B cell (primary cell): ENCODE results near the gene NFIB.

Source experiments
- EZH2 ChIP-seq: IDR thresholded peaks from 2 replicates; pipeline ENCODE4 v1.6.1; 2012; ENCODE audit warnings: borderline replicate concordance, low read depth, mild to moderate bottlenecking, moderate library complexity, low read length; ENCODE audit not compliant: insufficient read depth, poor library complexity, severe bottlenecking
- TF ChIP-seq, protein P1 (sequence below): fragments of 200-600 bp; IDR thresholded peaks from one replicate; pipeline ENCODE4 v1.8.0; 2022; ENCODE audit warnings: antibody characterized with exemption, mild to moderate bottlenecking

- TF ChIP-seq EZH2: no peak
- TF ChIP-seq, protein P1, sequence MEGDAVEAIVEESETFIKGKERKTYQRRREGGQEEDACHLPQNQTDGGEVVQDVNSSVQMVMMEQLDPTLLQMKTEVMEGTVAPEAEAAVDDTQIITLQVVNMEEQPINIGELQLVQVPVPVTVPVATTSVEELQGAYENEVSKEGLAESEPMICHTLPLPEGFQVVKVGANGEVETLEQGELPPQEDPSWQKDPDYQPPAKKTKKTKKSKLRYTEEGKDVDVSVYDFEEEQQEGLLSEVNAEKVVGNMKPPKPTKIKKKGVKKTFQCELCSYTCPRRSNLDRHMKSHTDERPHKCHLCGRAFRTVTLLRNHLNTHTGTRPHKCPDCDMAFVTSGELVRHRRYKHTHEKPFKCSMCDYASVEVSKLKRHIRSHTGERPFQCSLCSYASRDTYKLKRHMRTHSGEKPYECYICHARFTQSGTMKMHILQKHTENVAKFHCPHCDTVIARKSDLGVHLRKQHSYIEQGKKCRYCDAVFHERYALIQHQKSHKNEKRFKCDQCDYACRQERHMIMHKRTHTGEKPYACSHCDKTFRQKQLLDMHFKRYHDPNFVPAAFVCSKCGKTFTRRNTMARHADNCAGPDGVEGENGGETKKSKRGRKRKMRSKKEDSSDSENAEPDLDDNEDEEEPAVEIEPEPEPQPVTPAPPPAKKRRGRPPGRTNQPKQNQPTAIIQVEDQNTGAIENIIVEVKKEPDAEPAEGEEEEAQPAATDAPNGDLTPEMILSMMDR: no peak
These were observed 280.9 kb downstream of the NFIB start for GRCh38 chr9:14033067-14033466.
